Transverse colon (tissue), 4 donors: ENCODE measurements around the gene HELZ. TPM values are rescaled to one million over a fixed set of nuclear protein-coding genes. Genes with fewer than 3 reads are reported as not detected.

Experiments used
- DNase-seq: peaks from one replicate; pipeline ENCODE4 v3.0.0-alpha.2; 2019
- H3K27ac ChIP-seq, 4 donors: fragments of 200-600 bp; sonication (generic); 2 replicates each; pipeline ENCODE4 v1.5.1; 2016 to 2018; ENCODE audit warnings: inconsistent platforms in 4 of 4
- H3K27me3 ChIP-seq: fragments of 200-600 bp; sonication (generic); 2 replicates; pipeline ENCODE4 v1.5.1; 2017; ENCODE audit warnings: inconsistent platforms
- H3K36me3 ChIP-seq, 4 donors: fragments of 200-600 bp; sonication (generic); 2 replicates each; pipeline ENCODE4 v1.5.1; 2017 to 2019; ENCODE audit warnings: inconsistent platforms in 4 of 4
- H3K4me1 ChIP-seq, 4 donors: fragments of 200-600 bp; sonication (generic); 2 replicates each; pipeline ENCODE4 v1.5.1; 2017 to 2020; ENCODE audit warnings: inconsistent platforms in 4 of 4
- H3K4me3 ChIP-seq, 4 donors: fragments of 200-600 bp; sonication (generic); 1 replicate in 1 of 4; 2 replicates in 3 of 4; pipeline versions ENCODE4 v1.5.1 to v1.6.1; 2017 to 2019; ENCODE audit warnings: inconsistent platforms in 4 of 4
- H3K9me3 ChIP-seq, 2 donors: fragments of 200-600 bp; sonication (generic); 2 replicates each; pipeline ENCODE4 v1.5.1; 2017 to 2019; ENCODE audit warnings: inconsistent platforms in 2 of 2
- EP300 ChIP-seq: sonication (generic); formaldehyde crosslinking; IDR thresholded peaks from one replicate; pipeline ENCODE4 v1.6.1; 2017; ENCODE audit warnings: antibody characterized with exemption, low read depth
- POLR2A ChIP-seq: fragments of 450-650 bp; IDR thresholded peaks from one replicate; pipeline ENCODE4 v1.6.1; 2016; ENCODE audit warnings: antibody characterized with exemption, mild to moderate bottlenecking, moderate library complexity
- POLR2AphosphoS5 ChIP-seq, 3 donors: sonication (generic); formaldehyde crosslinking; IDR thresholded peaks; one replicate each; pipeline ENCODE4 v1.6.1; 2016; ENCODE audit warnings: antibody characterized with exemption in 3 of 3
- WGBS, 2 donors: methylation state at CpG; one replicate each; pipeline ENCODE4 v1.1.5; 2018; ENCODE audit warnings: low coverage in 1 of 2; 5-methylcytosine and 5-hydroxymethylcytosine counted together
- in situ Hi-C, 4 donors: fragments of 200-750 bp; cut with MboI; loops; one replicate each; pipeline versions ENCODE4 v1.15.0 to v1.15.1; 2017; ENCODE audit warnings: low sequenced_read_pairs in 3 of 4, low pct_ligation_motif_present in 1 of 4, low pct_unique_long_range_greater_than_20kb in 1 of 4
- intact Hi-C: fragments of 100-400 bp; cut with DNase I; formaldehyde crosslinking; loops from one replicate; pipeline ENCODE4 v1.15.1; 2023; ENCODE audit warnings: low total_unique reads
- total RNA-seq, 4 donors: library from RNA; depleted of rRNA; stranded (reverse); fragments of >200 nt; gene quantifications; one replicate each; pipeline ENCODE4 v1.1.0, GENCODE V29; 2016
- TF ChIP-seq, protein P1 (sequence below), 5 experiments: fragments of 200-600 bp in 3 of 5; fragments of 450-650 bp in 2 of 5; sonication (generic) in 3 of 5; IDR thresholded peaks; 1 replicate in 2 of 5; 2 replicates in 3 of 5; pipeline ENCODE4 v1.5.1; 2016 to 2017; ENCODE audit warnings: antibody characterized with exemption in 5 of 5, inconsistent platforms in 3 of 5, mild to moderate bottlenecking in 2 of 5, moderate library complexity in 1 of 5

The HELZ gene
- total RNA-seq, 4 donors from 2014 or later = 31.8 to 126 (median 56.0) TPM

DNA sequence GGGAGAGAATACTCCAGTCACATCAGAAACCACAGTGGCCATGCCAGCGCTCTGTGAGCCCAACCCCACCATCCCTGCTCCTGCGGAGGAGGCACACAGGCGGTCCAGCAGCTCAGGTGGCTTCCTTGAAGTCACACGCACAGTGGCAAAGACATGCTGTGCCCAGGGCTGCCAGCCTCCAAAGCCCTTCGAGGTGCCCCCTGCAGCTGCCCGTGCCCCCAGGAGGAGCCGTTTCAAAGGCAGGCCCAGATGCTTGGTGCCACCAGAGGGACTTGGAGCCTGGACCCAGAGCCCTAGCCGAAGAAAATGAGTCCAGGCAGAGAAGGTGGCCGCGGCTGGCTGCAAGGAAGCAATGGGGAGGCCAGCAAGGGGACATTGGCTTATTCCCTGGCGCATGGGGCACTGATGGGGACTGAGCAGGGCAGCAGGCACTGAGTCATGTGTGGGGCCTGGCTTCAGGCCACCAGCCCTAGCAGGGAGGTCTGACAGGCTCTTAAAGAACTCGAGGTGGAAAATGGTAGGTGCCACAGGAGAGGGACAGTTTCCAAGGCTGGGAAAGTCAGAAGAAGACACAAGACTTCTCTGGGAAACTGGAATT is 217.9 kb downstream of the HELZ start:
- in situ Hi-C loops (no loop called here), intact Hi-C loops (no loop called here)
- Histone ChIP-seq H3K4me3 (no peak overlapping the region), H3K4me1 (peaks cover 0 to 9% (median 6%) of the 10 kb centered on the region in 4 donors), H3K27ac (no peak overlapping the region), H3K9me3 (no peaks in the 10 kb centered on the region), H3K27me3 (no peaks in the 10 kb centered on the region), H3K36me3 (no peaks in the 10 kb centered on the region)
- no peak for TF ChIP-seq POLR2AphosphoS5 (IDR thresholded peaks at IDR 0.05)
- TF ChIP-seq, protein P1, sequence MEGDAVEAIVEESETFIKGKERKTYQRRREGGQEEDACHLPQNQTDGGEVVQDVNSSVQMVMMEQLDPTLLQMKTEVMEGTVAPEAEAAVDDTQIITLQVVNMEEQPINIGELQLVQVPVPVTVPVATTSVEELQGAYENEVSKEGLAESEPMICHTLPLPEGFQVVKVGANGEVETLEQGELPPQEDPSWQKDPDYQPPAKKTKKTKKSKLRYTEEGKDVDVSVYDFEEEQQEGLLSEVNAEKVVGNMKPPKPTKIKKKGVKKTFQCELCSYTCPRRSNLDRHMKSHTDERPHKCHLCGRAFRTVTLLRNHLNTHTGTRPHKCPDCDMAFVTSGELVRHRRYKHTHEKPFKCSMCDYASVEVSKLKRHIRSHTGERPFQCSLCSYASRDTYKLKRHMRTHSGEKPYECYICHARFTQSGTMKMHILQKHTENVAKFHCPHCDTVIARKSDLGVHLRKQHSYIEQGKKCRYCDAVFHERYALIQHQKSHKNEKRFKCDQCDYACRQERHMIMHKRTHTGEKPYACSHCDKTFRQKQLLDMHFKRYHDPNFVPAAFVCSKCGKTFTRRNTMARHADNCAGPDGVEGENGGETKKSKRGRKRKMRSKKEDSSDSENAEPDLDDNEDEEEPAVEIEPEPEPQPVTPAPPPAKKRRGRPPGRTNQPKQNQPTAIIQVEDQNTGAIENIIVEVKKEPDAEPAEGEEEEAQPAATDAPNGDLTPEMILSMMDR (IDR thresholded peaks at IDR 0.05) = no peak
- TF ChIP-seq EP300 = no peak
- no peak for TF ChIP-seq POLR2A
- DNase-seq = no peak
- WGBS, 2 donors = 85% methylated on average over 12 of the region's 12 CpGs; no CpG with 5 or more reads in 1 of the 2 donors

GRCh38 chr17:67026341-67026740 is 218.7 kb downstream of the HELZ start:
- no peak for DNase-seq
- Histone ChIP-seq H3K9me3 (no peaks in the 10 kb centered on the region), H3K27ac (no peak overlapping the region), H3K27me3 (no peaks in the 10 kb centered on the region), H3K4me3 (no peak overlapping the region), H3K36me3 (no peaks in the 10 kb centered on the region), H3K4me1 (peaks cover 0 to 9% (median 6%) of the 10 kb centered on the region in 4 donors)
- intact Hi-C loops (no loop called here), in situ Hi-C loops (no loop called here)
- no peak for TF ChIP-seq EP300
- 43 to 100% methylated on average over 2 of the region's 2 CpGs for WGBS, 2 donors

DNA sequence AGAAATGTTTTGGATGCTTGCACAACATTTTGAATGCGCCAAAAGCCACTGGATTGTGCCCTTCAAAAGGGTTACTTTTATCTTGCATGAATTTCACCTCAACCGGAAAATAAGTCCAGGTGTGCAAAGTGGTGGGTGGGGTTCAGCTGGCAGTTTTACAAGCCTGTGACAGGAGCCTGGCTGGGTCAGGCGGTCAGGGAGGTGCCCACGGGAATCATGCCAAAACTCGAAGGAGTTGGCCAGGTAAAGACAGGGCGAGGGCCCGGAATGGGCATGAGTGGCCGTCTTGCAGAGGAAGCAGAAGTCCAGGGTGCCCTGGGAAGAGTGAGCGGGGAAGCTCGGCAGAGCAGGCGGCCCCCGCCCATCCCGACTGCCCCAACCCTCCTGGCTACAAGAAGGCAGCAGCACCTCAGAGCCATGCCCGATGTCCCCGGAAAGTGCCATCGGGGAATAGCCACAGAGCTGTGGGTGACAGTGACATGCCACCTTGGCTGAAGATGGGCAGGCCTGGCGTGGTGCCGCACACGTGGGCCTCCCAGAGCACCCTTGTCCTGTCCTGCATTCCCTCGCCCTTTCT is 219.7 kb downstream of the HELZ start:
- H3K9me3 ChIP-seq = no peaks in the 10 kb centered on the region
- intact Hi-C loops = no loop called here
- H3K27me3 ChIP-seq = no peaks in the 10 kb centered on the region
- H3K27ac ChIP-seq = peak overlapping the region in 3 of 4 donors; percentile 7 to 41 (median 29)
- H3K36me3 ChIP-seq = no peaks in the 10 kb centered on the region
- no peak overlapping the region for H3K4me3 ChIP-seq
- in situ Hi-C loops = no loop called here
- WGBS, 2 donors = 61% methylated on average over 20 of the region's 20 CpGs; no CpG with 5 or more reads in 1 of the 2 donors
- DNase-seq = peak; percentile 87
- peaks cover 0 to 9% (median 6%) of the 10 kb centered on the region in 4 donors for H3K4me1 ChIP-seq
- TF ChIP-seq EP300 (no peak), POLR2AphosphoS5 (IDR thresholded peaks at IDR 0.05) (peak in 2 of 3 donors; percentile 38 to 52)

- TF ChIP-seq EP300 = no peak
- 78 to 89% methylated on average over 6 to 17 of the region's 17 CpGs for WGBS, 2 donors
- Histone ChIP-seq H3K4me1 (peaks cover 0 to 9% (median 6%) of the 10 kb centered on the region in 4 donors), H3K27me3 (no peaks in the 10 kb centered on the region), H3K27ac (peak overlapping the region in 1 of 4 donors; percentile 5), H3K36me3 (no peaks in the 10 kb centered on the region), H3K9me3 (no peaks in the 10 kb centered on the region), H3K4me3 (no peak overlapping the region)
- DNase-seq = no peak
- in situ Hi-C loops (no loop called here), intact Hi-C loops (no loop called here)
Measured at GRCh38 chr17:67024736-67025135, 220.3 kb downstream of the HELZ start.

DNA sequence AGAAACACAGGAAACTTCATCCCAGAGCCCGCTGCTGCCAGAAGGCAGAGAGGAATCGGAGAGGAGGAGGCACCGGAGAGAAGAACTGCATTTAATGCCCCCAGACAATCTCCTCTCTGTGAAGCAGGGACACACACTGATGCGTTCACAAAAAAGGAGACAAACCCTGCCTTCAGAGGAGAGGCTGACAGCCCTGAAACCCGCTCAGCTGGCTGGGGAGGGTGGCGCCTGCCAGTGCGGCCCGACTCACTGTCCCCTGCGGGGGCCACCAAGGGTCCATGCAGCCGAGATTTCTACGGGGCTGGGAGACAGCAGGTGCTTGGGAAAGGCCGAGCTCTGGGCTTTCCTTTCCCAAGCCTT is 222.6 kb downstream of the HELZ start:
- no peak for DNase-seq
- Histone ChIP-seq H3K4me1 (peaks cover 0 to 9% (median 6%) of the 10 kb centered on the region in 4 donors), H3K27ac (no peak overlapping the region), H3K36me3 (no peaks in the 10 kb centered on the region), H3K9me3 (no peaks in the 10 kb centered on the region), H3K4me3 (no peak overlapping the region), H3K27me3 (no peaks in the 10 kb centered on the region)
- intact Hi-C loops (no loop called here), in situ Hi-C loops (no loop called here)
- TF ChIP-seq POLR2AphosphoS5 (IDR thresholded peaks at IDR 0.05) (no peak), POLR2A (no peak), EP300 (no peak)
- TF ChIP-seq, protein P1 (IDR thresholded peaks at IDR 0.05) = no peak
- WGBS, 2 donors = 77 to 83% methylated on average over 1 to 10 of the region's 12 CpGs
